Neural cell (in vitro differentiated cells): ENCODE results near the gene SLC29A3. TPM values are rescaled to one million over a fixed set of nuclear protein-coding genes. Genes with fewer than 3 reads are reported as not detected.

Source experiments
- H2AFZ ChIP-seq: fragments of 200-600, 300-800 bp; sonication (generic), shearing (Covaris generic); 2 replicates; pipeline ENCODE4 v1.6.0; 2014; ENCODE audit warnings: low read depth, mild to moderate bottlenecking, antibody characterized with exemption, low read length, moderate library complexity
- H3F3A ChIP-seq: fragments of 200-600 bp; shearing (Covaris generic); 2 replicates; pipeline ENCODE4 v1.6.1; 2016; ENCODE audit warnings: mild to moderate bottlenecking, moderate library complexity, mixed read lengths, antibody characterized with exemption, low read length; ENCODE audit not compliant: insufficient read depth, poor library complexity, severe bottlenecking
- H3K27ac ChIP-seq: fragments of 200-600, 300-800 bp; sonication (generic), shearing (Covaris generic); 2 replicates; pipeline ENCODE4 v1.5.1; 2014; ENCODE audit warnings: mild to moderate bottlenecking, low read length, moderate library complexity
- H3K27me3 ChIP-seq: fragments of 300-800, 200-600 bp; sonication (generic), shearing (Covaris generic); 2 replicates; pipeline ENCODE4 v1.6.0; 2014; ENCODE audit warnings: mild to moderate bottlenecking, low read depth, low read length, moderate library complexity; ENCODE audit not compliant: insufficient read depth
- H3K36me3 ChIP-seq: fragments of 300-800, 200-600 bp; sonication (generic), shearing (Covaris generic); 2 replicates; pipeline ENCODE4 v1.5.1; 2014; ENCODE audit warnings: mild to moderate bottlenecking, antibody characterized with exemption, low read length, moderate library complexity; ENCODE audit not compliant: insufficient read depth
- H3K4me2 ChIP-seq: fragments of 300-800, 200-600 bp; sonication (generic), shearing (Covaris generic); 2 replicates; pipeline ENCODE4 v1.6.0; 2014; ENCODE audit warnings: mild to moderate bottlenecking, low read length
- H3K4me3 ChIP-seq: fragments of 300-800, 200-600 bp; sonication (generic), shearing (Covaris generic); 2 replicates; pipeline ENCODE4 v1.5.1; 2014; ENCODE audit warnings: mild to moderate bottlenecking, low read length, moderate library complexity
- H3K79me2 ChIP-seq: fragments of 200-600 bp; shearing (Covaris generic); replicated peaks from 2 replicates; pipeline ENCODE4 v1.6.0; 2014; ENCODE audit warnings: mild to moderate bottlenecking, low read length, moderate library complexity; ENCODE audit not compliant: insufficient read depth
- H3K9ac ChIP-seq: fragments of 300-800, 200-600 bp; sonication (generic), shearing (Covaris generic); 2 replicates; pipeline ENCODE4 v1.6.1; 2016; ENCODE audit warnings: mild to moderate bottlenecking, low read length, mixed read lengths
- H3K9me2 ChIP-seq: fragments of 200-600 bp; shearing (Covaris generic); 2 replicates; pipeline ENCODE4 v1.6.1; 2016; ENCODE audit warnings: mild to moderate bottlenecking, low read length, mixed read lengths; ENCODE audit not compliant: insufficient read depth
- H3K9me3 ChIP-seq: fragments of 200-600, 300-800 bp; sonication (generic), shearing (Covaris generic); 2 replicates; pipeline ENCODE4 v1.6.1; 2016; ENCODE audit warnings: mild to moderate bottlenecking, mixed run types, low read length, moderate library complexity, mixed read lengths
- H4K20me1 ChIP-seq: fragments of 200-600 bp; shearing (Covaris generic); 2 replicates; pipeline ENCODE4 v1.6.1; 2016; ENCODE audit warnings: mild to moderate bottlenecking, mixed run types; ENCODE audit not compliant: insufficient read depth
- CTCF ChIP-seq: fragments of 450-650 bp; IDR thresholded peaks from 2 replicates; pipeline ENCODE4 v1.5.1; 2014; ENCODE audit warnings: antibody characterized with exemption, mild to moderate bottlenecking, moderate library complexity; ENCODE audit not compliant: poor library complexity, severe bottlenecking
- EP300 ChIP-seq: fragments of 450-650 bp; conservative IDR thresholded peaks from 2 replicates; pipeline ENCODE4 v1.6.1; 2014; ENCODE audit warnings: antibody characterized with exemption, mild to moderate bottlenecking, moderate library complexity; ENCODE audit not compliant: poor library complexity, severe bottlenecking
- EZH2 ChIP-seq: fragments of 200-600, 300-800 bp; shearing (Covaris generic), sonication (generic); IDR thresholded peaks from 2 replicates; pipeline ENCODE4 v1.6.1; 2014; ENCODE audit warnings: antibody characterized with exemption, low read length, borderline replicate concordance, mild to moderate bottlenecking; ENCODE audit not compliant: insufficient read depth, poor library complexity, severe bottlenecking
- MXI1 ChIP-seq: fragments of 450-650 bp; conservative IDR thresholded peaks from 2 replicates; pipeline ENCODE4 v1.6.1; 2014; ENCODE audit warnings: antibody characterized with exemption, mild to moderate bottlenecking; ENCODE audit not compliant: poor library complexity, severe bottlenecking
- POLR2AphosphoS5 ChIP-seq: IDR thresholded peaks from 2 replicates; pipeline ENCODE4 v1.6.1; 2012
- RAD21 ChIP-seq: fragments of 450-650 bp; conservative IDR thresholded peaks from 2 replicates; pipeline ENCODE4 v1.6.1; 2014; ENCODE audit warnings: antibody characterized with exemption, mild to moderate bottlenecking, moderate library complexity
- SMC3 ChIP-seq: fragments of 450-650 bp; conservative IDR thresholded peaks from 2 replicates; pipeline ENCODE4 v1.6.1; 2014; ENCODE audit warnings: antibody characterized with exemption, mild to moderate bottlenecking, moderate library complexity; ENCODE audit not compliant: poor library complexity
- TAF1 ChIP-seq: IDR thresholded peaks from 2 replicates; pipeline ENCODE4 v1.6.1; 2012; ENCODE audit warnings: low read depth
- polyA plus RNA-seq: library from polyadenylated mRNA; depleted of rRNA; stranded (reverse); fragments of >200 nt; gene quantifications from 2 replicates; pipeline ENCODE4 v1.2.3, GENCODE V29; 2014
- TF ChIP-seq, protein P1 (sequence below): IDR thresholded peaks from 2 replicates; pipeline ENCODE4 v1.6.1; 2012; ENCODE audit warnings: borderline replicate concordance

The SLC29A3 gene
- polyA plus RNA-seq, 1 donor from 2014 or later, result 2.3 TPM

GRCh38 chr10:71292624-71293445 is 26.2 kb upstream of the SLC29A3 start:
- H4K20me1 ChIP-seq, result no peaks in the 10 kb centered on the region
- H2AFZ ChIP-seq, result no peak overlapping the region
- no peaks in the 10 kb centered on the region for H3K27me3 ChIP-seq
- H3K9ac ChIP-seq, result no peak overlapping the region
- no peak for TF ChIP-seq EP300
- TF ChIP-seq TAF1, result no peak
- TF ChIP-seq EZH2, result no peak
- TF ChIP-seq MXI1, result no peak
- no peak for TF ChIP-seq POLR2AphosphoS5
- TF ChIP-seq SMC3, result no peak
- TF ChIP-seq, protein P1, sequence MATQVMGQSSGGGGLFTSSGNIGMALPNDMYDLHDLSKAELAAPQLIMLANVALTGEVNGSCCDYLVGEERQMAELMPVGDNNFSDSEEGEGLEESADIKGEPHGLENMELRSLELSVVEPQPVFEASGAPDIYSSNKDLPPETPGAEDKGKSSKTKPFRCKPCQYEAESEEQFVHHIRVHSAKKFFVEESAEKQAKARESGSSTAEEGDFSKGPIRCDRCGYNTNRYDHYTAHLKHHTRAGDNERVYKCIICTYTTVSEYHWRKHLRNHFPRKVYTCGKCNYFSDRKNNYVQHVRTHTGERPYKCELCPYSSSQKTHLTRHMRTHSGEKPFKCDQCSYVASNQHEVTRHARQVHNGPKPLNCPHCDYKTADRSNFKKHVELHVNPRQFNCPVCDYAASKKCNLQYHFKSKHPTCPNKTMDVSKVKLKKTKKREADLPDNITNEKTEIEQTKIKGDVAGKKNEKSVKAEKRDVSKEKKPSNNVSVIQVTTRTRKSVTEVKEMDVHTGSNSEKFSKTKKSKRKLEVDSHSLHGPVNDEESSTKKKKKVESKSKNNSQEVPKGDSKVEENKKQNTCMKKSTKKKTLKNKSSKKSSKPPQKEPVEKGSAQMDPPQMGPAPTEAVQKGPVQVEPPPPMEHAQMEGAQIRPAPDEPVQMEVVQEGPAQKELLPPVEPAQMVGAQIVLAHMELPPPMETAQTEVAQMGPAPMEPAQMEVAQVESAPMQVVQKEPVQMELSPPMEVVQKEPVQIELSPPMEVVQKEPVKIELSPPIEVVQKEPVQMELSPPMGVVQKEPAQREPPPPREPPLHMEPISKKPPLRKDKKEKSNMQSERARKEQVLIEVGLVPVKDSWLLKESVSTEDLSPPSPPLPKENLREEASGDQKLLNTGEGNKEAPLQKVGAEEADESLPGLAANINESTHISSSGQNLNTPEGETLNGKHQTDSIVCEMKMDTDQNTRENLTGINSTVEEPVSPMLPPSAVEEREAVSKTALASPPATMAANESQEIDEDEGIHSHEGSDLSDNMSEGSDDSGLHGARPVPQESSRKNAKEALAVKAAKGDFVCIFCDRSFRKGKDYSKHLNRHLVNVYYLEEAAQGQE, result no peak
- no peak for TF ChIP-seq RAD21
- no peak for TF ChIP-seq CTCF
- no peaks in the 10 kb centered on the region for H3K9me2 ChIP-seq
- no peaks in the 10 kb centered on the region for H3K36me3 ChIP-seq
- no peaks in the 10 kb centered on the region for H3F3A ChIP-seq
- H3K79me2 ChIP-seq, result no peaks in the 10 kb centered on the region
- H3K9me3 ChIP-seq, result no peaks in the 10 kb centered on the region
- no peak overlapping the region for H3K27ac ChIP-seq
- H3K4me3 ChIP-seq, result no peak overlapping the region
- H3K4me2 ChIP-seq, result no peak overlapping the region

- Histone ChIP-seq H4K20me1 (no peaks in the 10 kb centered on the region), H3K79me2 (no peaks in the 10 kb centered on the region), H3K4me3 (no peak overlapping the region), H3K9me3 (no peaks in the 10 kb centered on the region), H3F3A (no peaks in the 10 kb centered on the region), H3K9me2 (no peaks in the 10 kb centered on the region), H2AFZ (no peak overlapping the region), H3K4me2 (no peak overlapping the region), H3K36me3 (no peaks in the 10 kb centered on the region), H3K27me3 (no peaks in the 10 kb centered on the region), H3K27ac (no peak overlapping the region), H3K9ac (no peak overlapping the region)
- TF ChIP-seq EP300, result no peak
- no peak for TF ChIP-seq CTCF
- TF ChIP-seq POLR2AphosphoS5, result no peak
- TF ChIP-seq, protein P1, result no peak
- TF ChIP-seq TAF1, result no peak
- no peak for TF ChIP-seq SMC3
- TF ChIP-seq RAD21, result no peak
- TF ChIP-seq MXI1, result no peak
- TF ChIP-seq EZH2, result no peak
These were observed 25.5 kb upstream of the SLC29A3 start for GRCh38 chr10:71293446-71294084.
